ENCODE data around the gene COTL1.

GRCh38 chr16:84594725-84595038, 23.2 kb downstream of the COTL1 start:
- TF ChIP-seq, protein P1, sequence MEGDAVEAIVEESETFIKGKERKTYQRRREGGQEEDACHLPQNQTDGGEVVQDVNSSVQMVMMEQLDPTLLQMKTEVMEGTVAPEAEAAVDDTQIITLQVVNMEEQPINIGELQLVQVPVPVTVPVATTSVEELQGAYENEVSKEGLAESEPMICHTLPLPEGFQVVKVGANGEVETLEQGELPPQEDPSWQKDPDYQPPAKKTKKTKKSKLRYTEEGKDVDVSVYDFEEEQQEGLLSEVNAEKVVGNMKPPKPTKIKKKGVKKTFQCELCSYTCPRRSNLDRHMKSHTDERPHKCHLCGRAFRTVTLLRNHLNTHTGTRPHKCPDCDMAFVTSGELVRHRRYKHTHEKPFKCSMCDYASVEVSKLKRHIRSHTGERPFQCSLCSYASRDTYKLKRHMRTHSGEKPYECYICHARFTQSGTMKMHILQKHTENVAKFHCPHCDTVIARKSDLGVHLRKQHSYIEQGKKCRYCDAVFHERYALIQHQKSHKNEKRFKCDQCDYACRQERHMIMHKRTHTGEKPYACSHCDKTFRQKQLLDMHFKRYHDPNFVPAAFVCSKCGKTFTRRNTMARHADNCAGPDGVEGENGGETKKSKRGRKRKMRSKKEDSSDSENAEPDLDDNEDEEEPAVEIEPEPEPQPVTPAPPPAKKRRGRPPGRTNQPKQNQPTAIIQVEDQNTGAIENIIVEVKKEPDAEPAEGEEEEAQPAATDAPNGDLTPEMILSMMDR (conservative IDR thresholded peaks at IDR 0.05; ENCODE audit: low read depth, low read length) = no peak
- no peak for TF ChIP-seq EZH2 (IDR thresholded peaks at IDR 0.05; ENCODE audit: low read length, unreplicated experiment)
